Renal cortex interstitium (tissue), 11 donors: ENCODE measurements around the gene SERP2. TPM values are rescaled to one million over a fixed set of nuclear protein-coding genes. Genes with fewer than 3 reads are reported as not detected.

Experiments
- DNase-seq, 11 donors: peaks; one replicate each; pipeline ENCODE4 v3.0.0-alpha.2; 2013; ENCODE audit warnings: low read depth in 9 of 11, low spot score in 4 of 11; ENCODE audit errors: extremely low read depth in 1 of 11
- polyA plus RNA-seq, 3 donors: library from polyadenylated mRNA; unstranded; fragments of 120-200 nt; gene quantifications; one replicate each; pipeline ENCODE4 v1.2.1, GENCODE V29; 2013; ENCODE audit not compliant: insufficient read length in 3 of 3

The SERP2 gene
- polyA plus RNA-seq, 3 donors = 9.3 to 12.6 (median 11.9) TPM

DNA sequence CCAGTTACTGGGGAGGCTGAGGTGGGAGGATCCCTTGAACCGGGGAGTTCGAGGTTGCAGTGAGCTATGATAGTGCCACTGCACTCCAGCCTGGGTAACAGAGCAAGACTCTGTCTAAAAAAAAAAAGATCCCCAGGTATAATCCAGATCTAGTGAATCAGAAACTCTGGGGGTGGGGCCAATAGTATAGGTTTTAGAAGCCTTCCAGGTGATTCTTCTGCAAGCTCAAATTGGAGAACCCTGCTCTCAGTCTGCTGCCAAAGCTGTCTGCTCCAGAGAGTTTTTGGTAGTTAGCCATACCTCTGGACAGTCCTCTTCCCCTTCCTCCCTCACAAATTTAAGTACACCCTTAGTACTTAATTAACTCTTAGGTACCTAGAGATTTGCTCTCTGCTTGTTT, 28.0 kb downstream of the SERP2 start:
- no peak for DNase-seq

DNA sequence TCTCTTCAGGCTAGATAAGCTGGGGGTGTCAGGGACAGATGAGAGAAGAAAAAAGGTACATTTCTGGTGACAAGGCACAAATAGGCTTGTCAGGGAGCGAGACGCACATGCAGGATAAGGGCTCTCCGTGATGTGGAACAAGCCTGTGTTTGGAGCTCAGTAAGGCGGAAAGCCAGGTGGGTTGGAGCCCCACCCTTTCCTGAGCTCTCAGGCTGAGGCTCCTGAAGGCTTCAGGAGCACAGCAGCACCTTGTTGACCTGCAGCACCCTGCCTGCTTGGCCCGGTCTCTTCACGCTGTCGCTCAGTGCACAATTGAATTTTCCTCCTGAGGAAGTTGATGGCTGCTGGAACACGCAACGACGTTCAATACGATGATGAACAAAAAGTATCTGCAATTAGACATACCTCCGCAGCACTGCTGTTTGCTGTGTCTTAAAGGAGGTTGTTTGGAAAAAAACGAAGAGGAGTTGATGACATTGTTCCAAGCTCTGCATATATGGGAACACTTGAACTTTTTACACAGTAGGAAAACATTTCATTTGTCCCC, 29.3 kb downstream of the SERP2 start:
- no peak for DNase-seq

DNA sequence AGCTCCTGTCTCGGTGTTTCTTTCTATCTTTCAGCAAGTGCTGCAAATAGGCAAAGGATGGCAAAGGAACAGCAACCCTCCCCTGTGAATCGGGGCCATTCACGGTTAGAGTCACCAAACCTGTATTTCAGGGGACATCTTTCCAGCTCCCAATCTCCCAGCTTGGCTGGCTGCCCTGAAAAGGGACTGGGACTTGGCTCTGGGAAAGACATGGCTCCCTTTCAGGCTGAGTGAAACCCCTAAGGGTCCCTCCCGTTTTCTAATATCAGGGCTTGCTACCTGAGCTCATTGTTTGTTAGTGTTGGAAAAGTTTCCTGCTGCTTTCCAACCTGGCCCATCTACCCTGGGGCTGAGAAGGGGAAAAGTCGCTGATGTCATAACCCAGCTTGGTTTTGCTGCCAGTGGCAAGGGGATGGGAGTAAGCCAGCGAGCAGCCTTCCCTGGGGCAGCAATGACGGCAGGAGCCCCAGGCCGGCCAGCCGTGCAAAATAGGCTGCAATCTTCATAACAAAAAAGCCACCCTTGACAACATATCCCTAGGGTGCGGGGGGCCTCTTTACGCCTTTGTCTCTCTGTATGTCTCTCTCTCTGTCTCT, 29.9 kb downstream of the SERP2 start:
- DNase-seq = no peak

DNA sequence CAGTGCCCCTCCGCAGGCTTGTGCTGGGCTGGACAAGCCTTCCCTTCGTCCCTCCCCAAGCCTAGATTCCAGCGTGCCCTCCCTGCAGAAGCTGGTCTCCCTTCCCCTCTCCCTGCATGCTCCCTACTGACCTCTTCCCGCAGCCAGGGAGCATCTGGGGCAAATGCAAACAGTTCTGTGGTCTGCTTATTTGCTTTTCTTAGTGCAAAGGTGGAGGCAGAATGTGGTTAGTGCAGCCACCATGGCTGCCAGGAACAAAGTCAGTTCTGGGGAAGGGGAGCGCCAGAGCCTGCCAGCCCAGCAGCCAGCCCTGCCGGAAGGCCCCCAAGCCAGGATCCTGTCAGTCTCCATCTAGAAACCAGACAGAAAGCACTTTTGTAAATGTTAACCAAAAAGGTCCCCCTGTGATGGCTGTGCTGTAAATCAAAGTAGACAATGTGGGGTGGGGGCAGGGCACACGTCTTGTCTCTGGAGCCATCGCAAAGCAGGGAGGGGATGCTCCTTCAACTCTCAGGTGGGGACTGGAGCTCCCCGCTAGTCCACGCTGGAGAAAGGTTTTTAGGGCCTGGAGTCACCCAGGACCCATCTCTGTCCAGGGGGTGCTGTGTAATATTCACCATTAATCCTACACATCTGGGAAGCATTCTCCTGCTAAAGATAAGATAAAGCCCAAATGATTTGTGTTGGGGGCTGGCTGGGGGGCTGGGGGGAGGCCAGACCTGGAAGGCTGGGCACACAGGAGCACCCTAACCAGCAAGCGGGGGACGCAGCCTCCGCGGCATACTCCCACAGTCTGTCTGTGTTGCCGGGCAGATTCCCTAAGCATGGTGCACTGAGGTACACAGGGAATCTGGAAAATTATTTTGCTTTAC, 30.9 kb downstream of the SERP2 start:
- DNase-seq = no peak

DNA sequence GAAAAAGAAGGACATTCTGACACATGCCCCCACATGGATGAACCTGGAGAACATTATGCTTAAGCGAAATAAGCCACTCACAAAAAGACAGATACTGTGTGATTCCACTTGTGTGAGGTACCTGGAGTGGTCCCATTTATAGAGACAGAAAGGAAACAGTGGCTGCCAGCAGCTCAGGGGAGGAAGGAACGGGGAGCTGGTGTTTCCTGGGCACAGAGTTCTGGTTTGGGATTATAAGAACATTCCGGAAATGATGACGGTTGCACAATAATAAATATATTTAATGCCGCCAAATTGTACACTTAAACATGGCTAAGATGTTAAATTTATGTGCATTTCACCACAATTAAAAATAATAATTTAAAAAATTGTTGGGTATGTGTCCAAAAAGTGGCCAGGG, 33.0 kb downstream of the SERP2 start:
- DNase-seq = no peak

DNA sequence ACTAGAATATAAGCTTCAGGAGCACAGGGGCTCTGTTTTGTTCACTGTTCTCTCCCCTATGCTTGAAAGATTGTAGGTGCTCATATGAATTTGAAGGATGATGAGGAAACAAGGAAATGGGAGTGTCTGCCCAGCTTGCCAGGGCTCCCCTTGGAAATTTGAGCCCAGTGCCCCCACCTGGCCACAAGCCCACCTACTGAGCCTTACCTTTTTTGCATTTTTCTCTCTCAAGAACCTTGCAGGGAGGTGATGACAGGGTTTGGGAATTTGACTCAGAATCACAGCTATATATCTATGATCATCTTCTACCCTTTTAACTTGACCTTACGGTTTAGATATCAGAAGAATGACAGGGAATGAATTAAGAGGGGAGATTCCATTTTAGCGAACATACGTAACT, 33.8 kb downstream of the SERP2 start:
- DNase-seq = no peak

DNA sequence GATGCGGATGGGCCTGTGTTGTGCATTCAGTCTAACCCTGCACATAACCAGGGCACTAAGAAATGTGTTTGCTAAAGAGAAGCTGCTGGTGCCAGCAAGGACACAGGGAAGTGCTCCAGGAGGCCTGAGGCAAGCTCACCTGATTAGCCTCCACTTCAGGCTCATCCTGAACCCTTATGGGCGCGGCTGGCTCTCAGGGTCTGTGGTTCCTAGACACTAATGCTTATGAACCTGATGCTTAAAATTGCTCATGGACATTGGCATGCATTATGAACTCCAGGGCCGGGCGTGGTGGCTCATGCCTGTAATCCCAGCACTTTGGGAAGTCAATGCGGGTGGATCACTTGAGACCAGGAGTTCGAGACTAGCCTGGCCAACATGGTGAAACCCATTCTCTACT, 34.3 kb downstream of the SERP2 start:
- no peak for DNase-seq

DNA sequence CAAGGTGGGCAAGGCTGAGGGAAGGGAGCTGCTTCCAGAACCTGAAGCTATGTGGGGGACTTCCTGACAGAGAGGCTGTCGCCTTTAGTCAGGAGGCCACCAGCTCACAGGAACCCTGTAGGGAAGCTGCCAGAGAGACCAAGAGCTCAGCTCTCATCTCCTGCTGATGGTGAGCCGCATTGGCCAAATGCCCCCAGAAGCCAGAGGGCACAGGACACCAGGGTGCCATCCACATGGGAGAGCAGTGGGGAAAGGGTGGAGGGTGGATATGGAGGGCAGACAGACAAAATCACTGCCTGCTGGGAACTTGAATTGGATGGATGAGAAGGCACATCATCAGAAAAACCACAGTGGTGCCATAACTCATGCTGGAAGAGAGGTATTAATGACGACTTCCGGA, 36.0 kb downstream of the SERP2 start:
- no peak for DNase-seq

DNA sequence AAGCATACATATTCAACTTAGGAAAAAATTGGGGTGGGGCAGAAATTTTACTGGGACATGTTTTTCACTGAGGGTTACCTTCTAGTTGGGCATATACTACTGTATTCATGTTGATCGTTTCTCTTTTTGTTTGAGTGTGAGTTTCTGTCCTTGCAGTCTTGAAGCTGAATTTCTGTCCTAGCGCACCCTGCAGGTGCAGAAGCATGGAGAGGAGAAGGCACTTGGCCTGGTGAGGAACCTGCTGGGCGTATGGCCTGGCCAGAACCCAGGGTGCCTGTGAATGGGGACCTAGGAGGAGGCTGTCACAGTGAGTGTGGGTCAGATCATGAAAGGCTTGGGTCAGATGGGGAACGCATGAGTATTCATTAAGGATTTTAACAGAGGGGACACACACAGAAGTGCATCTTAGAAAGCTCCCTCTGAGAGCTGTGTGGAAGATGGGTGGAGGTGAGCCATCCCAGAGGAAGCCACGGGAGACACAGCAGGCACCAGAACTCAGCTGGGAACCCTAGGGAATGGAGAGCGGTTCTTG, 36.8 kb downstream of the SERP2 start:
- no peak for DNase-seq

DNA sequence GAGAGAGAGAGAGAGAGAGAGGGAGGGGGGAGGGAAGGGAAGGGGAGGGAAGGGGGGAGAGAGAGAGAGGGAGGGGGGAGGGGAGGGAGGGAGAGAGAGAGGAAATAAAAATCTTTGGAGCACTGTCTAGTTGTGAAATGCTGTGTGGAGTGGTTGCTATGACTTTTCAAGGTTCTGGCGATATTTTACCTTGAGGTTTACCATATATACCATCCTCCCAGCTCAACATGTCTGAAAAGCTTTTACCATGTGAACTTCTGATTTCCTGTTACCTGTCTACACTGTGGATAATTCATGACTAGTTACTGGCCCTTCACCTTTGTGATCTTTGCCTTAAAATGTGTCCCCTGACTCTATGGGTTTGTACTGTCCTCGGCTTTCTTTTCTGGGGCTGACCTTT, 38.2 kb downstream of the SERP2 start:
- DNase-seq = no peak

DNA sequence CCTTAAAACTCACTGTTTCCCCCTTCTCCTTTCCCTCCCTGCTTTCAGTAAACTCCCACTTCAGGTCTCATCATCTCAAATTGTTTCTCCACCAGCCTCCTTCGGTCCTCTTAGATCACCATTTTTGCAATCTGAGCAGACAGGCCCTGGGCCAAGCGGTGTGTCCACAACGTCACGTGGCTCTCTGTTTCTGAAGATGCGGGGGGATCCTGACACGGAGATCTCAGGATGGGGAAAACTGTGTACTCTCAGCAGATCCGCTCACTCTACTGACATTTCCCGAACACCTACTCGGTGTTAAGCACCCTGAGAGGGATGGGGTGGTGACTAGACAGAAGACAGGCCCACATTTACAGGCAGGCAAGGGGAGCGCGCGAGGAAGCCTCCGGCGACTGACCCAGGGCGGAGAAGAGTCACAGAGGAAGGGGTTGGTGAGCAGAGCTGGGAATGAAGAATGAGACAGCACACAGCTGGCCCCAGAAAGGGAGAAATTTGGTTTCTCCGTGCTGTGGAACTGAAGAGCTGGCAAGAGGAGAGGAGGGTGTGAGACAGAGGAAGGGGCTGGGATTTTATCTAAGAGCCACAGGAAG, 38.8 kb downstream of the SERP2 start:
- DNase-seq = no peak

DNA sequence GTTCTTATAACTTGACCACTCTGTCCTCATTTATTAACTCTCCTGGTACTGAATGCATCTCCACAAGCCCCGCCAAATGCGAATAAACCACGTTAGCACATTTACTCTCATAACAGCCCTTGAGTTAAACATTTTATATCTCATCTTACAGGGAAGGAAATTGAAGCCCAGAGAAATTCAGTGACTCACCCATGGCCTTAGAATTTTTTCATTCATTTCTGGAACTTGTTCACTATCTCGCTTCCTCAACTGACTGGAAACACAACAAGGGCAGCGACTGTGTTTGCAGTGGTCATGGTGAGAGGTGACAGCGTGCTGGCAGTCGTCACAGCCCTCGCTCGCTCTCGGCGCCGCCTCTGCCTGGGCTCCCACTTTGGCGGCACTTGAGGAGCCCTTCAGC, 39.5 kb downstream of the SERP2 start:
- DNase-seq = no peak

DNA sequence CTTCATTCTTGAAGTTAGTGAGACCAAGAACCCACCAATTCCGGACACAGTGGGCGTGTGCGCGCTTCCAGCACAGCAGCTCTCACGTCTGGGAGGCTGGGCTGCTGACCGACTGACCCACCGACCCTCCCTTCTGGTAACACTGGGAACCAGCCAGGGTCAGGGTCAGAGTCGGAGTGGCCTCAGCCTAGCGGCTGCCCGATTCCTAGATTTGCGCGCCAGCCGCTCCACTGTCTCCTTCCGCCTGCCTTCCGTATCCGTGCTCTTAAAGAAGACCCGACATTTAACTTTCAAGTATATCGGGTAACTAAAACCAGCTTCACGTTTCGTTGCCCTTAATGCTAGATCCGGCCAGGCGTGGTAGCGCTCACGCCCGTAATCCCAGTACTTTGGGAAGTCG, 41.1 kb downstream of the SERP2 start:
- DNase-seq = no peak

DNA sequence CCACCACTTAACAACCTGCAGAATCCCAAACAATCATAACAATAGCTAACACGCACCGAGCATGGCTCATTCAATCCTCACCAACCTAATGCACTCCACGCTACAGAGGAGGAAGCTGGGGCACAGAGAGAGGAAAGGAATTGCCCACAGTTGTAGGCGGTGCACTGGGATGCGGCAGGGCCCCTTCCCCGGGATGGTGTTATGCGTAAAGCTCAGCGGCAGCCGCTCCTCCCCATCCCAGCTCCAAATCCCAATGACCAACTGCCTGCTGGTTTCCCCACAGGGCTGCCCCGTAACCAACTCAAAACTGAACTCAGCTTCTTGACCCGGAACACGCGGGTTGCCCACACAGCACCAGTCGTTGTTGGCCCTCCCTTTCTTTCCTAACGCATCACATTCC, 42.2 kb downstream of the SERP2 start:
- no peak for DNase-seq

DNA sequence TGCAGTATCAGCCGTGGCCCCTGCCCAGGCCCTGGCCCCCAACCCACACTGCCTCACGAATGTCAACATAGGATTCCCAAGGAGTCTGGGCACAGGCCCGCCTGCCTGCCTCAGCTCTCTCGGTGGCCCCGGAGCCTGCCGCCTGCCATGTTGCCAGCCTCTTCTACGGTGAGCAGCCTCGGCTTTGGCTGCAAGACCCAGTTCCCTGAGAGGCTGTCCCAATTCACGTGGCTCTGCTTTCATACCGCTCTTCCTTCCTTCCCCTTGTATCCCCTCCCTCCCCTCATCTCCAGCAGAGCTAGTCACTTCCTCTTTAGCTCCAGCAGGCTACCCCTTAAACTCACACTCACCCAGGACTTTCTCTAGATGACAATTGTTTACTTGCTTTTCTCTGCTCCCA, 42.7 kb downstream of the SERP2 start:
- no peak for DNase-seq

DNA sequence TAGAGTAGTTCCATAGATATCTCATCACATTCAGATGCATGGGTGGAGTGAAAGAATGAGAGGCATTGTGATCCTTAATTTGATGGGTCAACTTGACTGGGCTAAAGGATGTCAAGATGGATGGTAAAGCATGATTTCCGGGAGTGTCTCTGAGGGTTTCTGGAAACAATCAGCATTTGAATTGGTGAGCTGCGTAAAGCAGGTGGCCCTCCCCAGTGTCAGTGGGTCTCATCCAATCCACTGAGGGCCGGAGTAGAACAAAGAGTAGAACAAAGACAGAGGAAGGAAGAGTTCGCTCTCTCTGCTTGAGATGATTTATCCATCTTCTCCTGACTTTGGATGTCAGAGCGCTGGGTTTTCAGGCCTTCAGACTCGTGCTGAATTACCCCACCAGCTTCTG, 43.1 kb downstream of the SERP2 start:
- no peak for DNase-seq

DNA sequence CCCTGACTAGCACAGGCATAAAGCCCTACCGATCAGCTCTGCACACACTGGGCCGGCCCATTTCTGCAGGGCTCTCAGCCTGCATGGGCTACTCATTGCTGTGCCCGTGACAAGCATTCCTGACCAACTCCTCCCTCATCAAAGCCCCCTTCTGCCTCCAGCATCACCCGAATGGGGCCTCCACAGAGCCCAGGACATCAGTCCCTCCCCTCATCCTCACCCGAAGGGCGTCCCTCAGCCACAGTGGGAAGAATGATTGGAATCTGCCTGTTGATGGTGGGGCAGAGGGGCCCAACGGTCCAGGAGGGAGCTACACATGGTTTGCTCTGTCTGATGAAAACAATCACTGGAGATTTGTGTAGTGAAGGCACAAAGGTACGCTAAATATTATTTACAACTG, 43.8 kb downstream of the SERP2 start:
- DNase-seq = no peak

DNA sequence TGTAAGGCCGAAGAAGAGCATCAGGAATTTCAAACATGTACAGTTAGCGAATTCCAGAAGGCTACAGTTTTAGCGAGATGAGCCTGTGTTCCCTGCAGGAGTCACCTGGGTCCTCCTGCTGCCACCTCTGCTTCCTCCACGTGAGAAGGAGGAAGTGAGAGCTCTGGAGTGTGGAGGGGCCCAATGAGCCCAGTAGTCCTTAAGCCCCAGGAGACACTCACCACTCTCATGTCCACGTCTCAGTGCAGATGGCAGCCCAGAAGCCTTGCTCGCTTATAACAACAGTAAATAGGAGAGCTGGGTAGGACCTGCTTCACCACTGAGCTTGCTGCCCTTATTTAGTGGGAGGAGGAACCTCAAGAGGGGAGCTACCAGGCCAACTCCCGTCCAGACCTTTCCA, 44.3 kb downstream of the SERP2 start:
- no peak for DNase-seq

DNA sequence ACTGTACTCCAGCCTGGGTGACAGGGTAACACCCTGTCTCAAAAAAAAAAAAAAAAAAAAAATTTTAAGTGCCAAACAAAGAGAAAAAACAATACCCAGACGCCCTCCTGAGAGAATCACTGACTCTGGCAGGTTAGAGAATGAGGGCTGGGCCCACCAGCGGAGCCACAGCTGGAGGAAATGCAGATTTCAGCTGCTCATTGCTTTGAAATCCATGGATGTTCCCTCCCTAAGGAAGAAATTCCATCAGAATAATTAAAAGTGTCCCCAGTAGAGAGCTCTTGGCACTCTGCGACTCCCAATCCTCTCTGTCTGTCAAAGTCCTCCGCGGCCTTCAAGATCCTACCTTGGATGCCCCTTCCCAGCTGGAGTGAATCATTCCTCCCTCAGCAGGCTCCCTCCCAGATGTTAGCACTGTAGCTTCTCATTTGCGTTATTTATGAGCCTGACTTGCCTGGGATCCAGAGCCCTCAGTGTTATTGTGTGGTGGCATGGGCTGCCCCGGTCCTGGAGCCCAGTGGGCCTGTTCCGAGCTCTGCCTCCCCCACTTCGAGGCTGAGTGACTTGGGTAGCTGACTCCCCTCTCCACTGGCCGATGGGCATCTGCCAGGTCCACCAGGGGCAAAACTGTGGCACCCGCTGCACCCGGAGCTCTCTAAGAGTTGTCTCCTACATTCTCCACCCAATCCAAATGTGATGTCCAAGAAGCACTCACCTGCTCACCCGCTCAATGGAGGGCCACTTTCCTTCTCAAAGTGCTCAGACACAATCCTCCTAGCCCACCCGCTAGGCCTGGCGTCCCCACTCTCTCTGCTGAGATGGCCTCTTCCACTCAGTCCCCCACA, 47.0 kb downstream of the SERP2 start:
- no peak for DNase-seq
